DND-41 (cell line): ENCODE measurements around the gene EVL.

Experiments used
- ATAC-seq: fragments of 200-7000 bp; cut with Tn5 transposase; 3 replicates; pipeline ENCODE4 v1.9.1; 2021; ENCODE audit warnings: low read depth; ENCODE audit not compliant: insufficient read depth
- DNase-seq: peaks from one replicate; pipeline ENCODE4 v3.0.0-alpha.2; 2020
- H2AFZ ChIP-seq: 2 replicates; pipeline ENCODE4 v1.6.0; 2012; ENCODE audit warnings: low read depth, low read length
- H3K27ac ChIP-seq: 2 replicates; pipeline ENCODE4 v1.5.1; 2012; ENCODE audit warnings: low read length, inconsistent platforms
- H3K27me3 ChIP-seq: fragments of 200-600 bp; sonication (generic); 2 replicates; pipeline ENCODE4 v1.6.0; 2012; ENCODE audit warnings: low read length, mild to moderate bottlenecking, inconsistent platforms; ENCODE audit not compliant: insufficient read depth, poor library complexity
- H3K36me3 ChIP-seq: 2 replicates; pipeline ENCODE4 v1.5.1; 2012; ENCODE audit warnings: low read length, inconsistent platforms; ENCODE audit not compliant: insufficient read depth
- H3K4me1 ChIP-seq: 2 replicates; pipeline ENCODE4 v1.5.1; 2012; ENCODE audit warnings: mild to moderate bottlenecking, low read length; ENCODE audit not compliant: insufficient read depth
- H3K4me2 ChIP-seq: 2 replicates; pipeline ENCODE4 v1.6.0; 2012; ENCODE audit warnings: mild to moderate bottlenecking, moderate library complexity, low read length, inconsistent platforms; ENCODE audit not compliant: insufficient read depth
- H3K4me3 ChIP-seq, 2 experiments: fragments of 200-600 bp in 1 of 2; shearing (Covaris generic) in 1 of 2; 2 replicates each; pipeline ENCODE4 v1.5.1; 2012 to 2016; ENCODE audit warnings: inconsistent platforms in 2 of 2, low read length in 2 of 2, mild to moderate bottlenecking in 2 of 2, low read depth in 1 of 2, moderate library complexity in 1 of 2
- H3K79me2 ChIP-seq: 2 replicates; pipeline ENCODE4 v1.6.0; 2012; ENCODE audit warnings: low read length, inconsistent platforms; ENCODE audit not compliant: insufficient read depth
- H3K9ac ChIP-seq: 2 replicates; pipeline ENCODE4 v1.6.0; 2012; ENCODE audit warnings: low read depth, mild to moderate bottlenecking, inconsistent platforms, low read length, moderate library complexity
- H3K9me3 ChIP-seq: 2 replicates; pipeline ENCODE4 v1.5.1; 2012; ENCODE audit warnings: low read length, moderate library complexity, mild to moderate bottlenecking, inconsistent platforms; ENCODE audit not compliant: insufficient read depth, severe bottlenecking
- H4K20me1 ChIP-seq: 2 replicates; pipeline ENCODE4 v1.6.0; 2012; ENCODE audit warnings: low read length; ENCODE audit not compliant: insufficient read depth
- EZH2 ChIP-seq: IDR thresholded peaks from 3 replicates; pipeline ENCODE4 v1.6.1; 2012; ENCODE audit warnings: borderline replicate concordance, low read depth, mild to moderate bottlenecking, moderate library complexity, low read length, inconsistent platforms; ENCODE audit not compliant: severe bottlenecking
- TF ChIP-seq, protein P1 (sequence below): IDR thresholded peaks from 2 replicates; pipeline ENCODE4 v1.5.1; 2012; ENCODE audit warnings: borderline replicate concordance, low read length, moderate library complexity, mild to moderate bottlenecking; ENCODE audit not compliant: poor library complexity, severe bottlenecking; ENCODE audit errors: extremely low read depth

Gene EVL

GRCh38 chr14:100030452-100031153 lies 34.6 kb upstream of the EVL start:
- H4K20me1 ChIP-seq, result peaks cover 50% of the 10 kb centered on the region; the same call in 1 of the 2 replicates
- no peaks in the 10 kb centered on the region for H3K9me3 ChIP-seq
- no peak for TF ChIP-seq EZH2
- TF ChIP-seq, protein P1, sequence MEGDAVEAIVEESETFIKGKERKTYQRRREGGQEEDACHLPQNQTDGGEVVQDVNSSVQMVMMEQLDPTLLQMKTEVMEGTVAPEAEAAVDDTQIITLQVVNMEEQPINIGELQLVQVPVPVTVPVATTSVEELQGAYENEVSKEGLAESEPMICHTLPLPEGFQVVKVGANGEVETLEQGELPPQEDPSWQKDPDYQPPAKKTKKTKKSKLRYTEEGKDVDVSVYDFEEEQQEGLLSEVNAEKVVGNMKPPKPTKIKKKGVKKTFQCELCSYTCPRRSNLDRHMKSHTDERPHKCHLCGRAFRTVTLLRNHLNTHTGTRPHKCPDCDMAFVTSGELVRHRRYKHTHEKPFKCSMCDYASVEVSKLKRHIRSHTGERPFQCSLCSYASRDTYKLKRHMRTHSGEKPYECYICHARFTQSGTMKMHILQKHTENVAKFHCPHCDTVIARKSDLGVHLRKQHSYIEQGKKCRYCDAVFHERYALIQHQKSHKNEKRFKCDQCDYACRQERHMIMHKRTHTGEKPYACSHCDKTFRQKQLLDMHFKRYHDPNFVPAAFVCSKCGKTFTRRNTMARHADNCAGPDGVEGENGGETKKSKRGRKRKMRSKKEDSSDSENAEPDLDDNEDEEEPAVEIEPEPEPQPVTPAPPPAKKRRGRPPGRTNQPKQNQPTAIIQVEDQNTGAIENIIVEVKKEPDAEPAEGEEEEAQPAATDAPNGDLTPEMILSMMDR, result no peak
- ATAC-seq (no peak), DNase-seq (no peak)
- peaks cover 6% of the 10 kb centered on the region for H3K36me3 ChIP-seq
- H3K79me2 ChIP-seq, result peaks cover 100% of the 10 kb centered on the region
- H2AFZ ChIP-seq, result no peak overlapping the region
- H3K4me3 ChIP-seq, result no peak overlapping the region
- no peak overlapping the region for H3K9ac ChIP-seq
- no peaks in the 10 kb centered on the region for H3K27me3 ChIP-seq
- peaks cover 12% of the 10 kb centered on the region; the same call in 1 of the 2 replicates for H3K4me1 ChIP-seq
- H3K27ac ChIP-seq, result no peak overlapping the region
- H3K4me2 ChIP-seq, result no peak overlapping the region

DNA sequence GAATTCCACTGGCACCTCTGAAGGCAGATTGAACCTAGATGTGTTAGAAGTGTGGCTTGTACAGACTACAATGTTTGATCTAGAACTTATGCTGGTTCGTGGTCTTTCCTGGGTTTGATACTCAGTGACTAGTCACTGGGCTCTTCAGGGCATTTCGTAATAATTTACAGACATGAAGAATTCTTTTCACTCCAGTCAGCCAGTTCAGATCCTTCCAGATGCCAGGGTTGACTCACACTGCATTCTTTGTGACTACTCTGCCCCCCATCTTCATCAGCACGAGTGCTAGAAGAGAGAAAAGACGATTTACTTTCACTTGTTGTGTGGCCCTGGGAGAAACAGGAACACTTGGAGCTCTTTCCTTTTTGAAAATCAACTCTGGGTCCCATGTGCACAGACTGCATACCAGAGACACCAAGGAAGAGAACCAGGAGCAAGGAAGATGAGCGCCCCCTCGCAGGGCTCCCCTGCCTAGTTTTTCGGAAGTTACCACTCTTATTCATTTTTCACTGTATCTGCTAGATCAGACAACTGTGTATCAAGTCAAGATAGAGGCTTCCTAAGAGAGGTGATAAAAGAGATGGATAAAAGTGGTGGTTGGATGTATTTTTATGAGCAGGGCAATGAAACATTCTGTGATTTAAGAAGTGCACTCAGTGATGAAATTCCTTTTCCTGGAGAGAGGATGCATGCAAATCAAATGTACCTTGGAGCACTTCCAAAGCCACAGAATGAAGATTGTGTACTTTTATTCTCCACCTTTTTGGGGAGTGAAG lies 33.5 kb upstream of the EVL start:
- Histone ChIP-seq H3K4me3 (no peak overlapping the region), H3K27me3 (no peaks in the 10 kb centered on the region), H3K9ac (no peak overlapping the region), H2AFZ (no peak overlapping the region), H3K4me2 (no peak overlapping the region), H3K36me3 (peaks cover 12% of the 10 kb centered on the region), H3K9me3 (no peaks in the 10 kb centered on the region), H3K79me2 (peaks cover 100% of the 10 kb centered on the region), H4K20me1 (peaks cover 46% of the 10 kb centered on the region; the same call in 1 of the 2 replicates), H3K4me1 (peaks cover 4% of the 10 kb centered on the region; the same call in 1 of the 2 replicates), H3K27ac (no peak overlapping the region)
- DNase-seq (no peak), ATAC-seq (peak; percentile 75)
- TF ChIP-seq, protein P1, result no peak
- TF ChIP-seq EZH2, result no peak

DNA sequence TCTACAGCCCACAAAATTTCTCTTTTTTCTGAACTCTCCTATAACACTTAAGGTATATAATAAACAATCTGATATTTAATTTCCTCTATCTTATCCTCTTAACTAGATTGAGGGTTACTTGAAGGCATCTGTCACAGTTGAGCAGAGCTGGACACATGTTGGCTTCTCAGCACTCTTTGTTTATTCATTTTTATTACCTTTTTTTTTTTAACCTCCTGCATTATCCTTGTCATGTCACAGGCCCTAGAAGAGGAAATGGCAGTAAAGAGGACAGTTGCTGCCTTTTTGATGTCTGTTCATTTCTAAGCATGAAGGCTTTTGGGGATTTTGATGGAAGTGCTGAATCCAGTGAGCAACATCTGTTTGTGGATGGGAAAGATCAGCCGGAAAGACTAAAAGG lies 32.5 kb upstream of the EVL start:
- H3K79me2 ChIP-seq, result peaks cover 100% of the 10 kb centered on the region
- no peak overlapping the region for H2AFZ ChIP-seq
- no peak overlapping the region for H3K4me3 ChIP-seq
- H4K20me1 ChIP-seq, result peaks cover 48% of the 10 kb centered on the region; the same call in 1 of the 2 replicates
- H3K9ac ChIP-seq, result no peak overlapping the region
- H3K36me3 ChIP-seq, result peaks cover 12% of the 10 kb centered on the region
- ATAC-seq (no peak), DNase-seq (no peak)
- H3K4me2 ChIP-seq, result no peak overlapping the region
- peaks cover 4% of the 10 kb centered on the region; the same call in 1 of the 2 replicates for H3K4me1 ChIP-seq
- no peak overlapping the region for H3K27ac ChIP-seq
- no peaks in the 10 kb centered on the region for H3K9me3 ChIP-seq
- TF ChIP-seq, protein P1, result no peak
- TF ChIP-seq EZH2, result no peak
- no peaks in the 10 kb centered on the region for H3K27me3 ChIP-seq
